BE2C (cell line): Measurements from ENCODE around the gene SCN1B.
"Not testable (repeated sequence)": the region's sequence is repeated elsewhere in the genome, so short reads cannot be mapped to it uniquely, and the experiment has no call there.

Source experiments
- DNase-seq: peaks from one replicate; pipeline ENCODE4 v3.0.0-alpha.2; 2020
- H3K27me3 ChIP-seq: fragments of 250-450 bp; sonication (Bioruptor Pico); 2 replicates; pipeline ENCODE4 v1.5.1; 2020; ENCODE audit warnings: mild to moderate bottlenecking
- H3K36me3 ChIP-seq: fragments of 250-450 bp; sonication (Bioruptor Pico); 2 replicates; pipeline ENCODE4 v1.5.1; 2020; ENCODE audit warnings: mild to moderate bottlenecking
- H3K4me1 ChIP-seq: fragments of 250-450 bp; sonication (Bioruptor Pico); 2 replicates; pipeline ENCODE4 v1.5.1; 2020
- H3K4me3 ChIP-seq: 2 replicates; pipeline ENCODE4 v1.5.1; 2011; ENCODE audit warnings: low read depth, low read length
- H3K9me3 ChIP-seq: fragments of 250-450 bp; sonication (Bioruptor Pico); 2 replicates; pipeline ENCODE4 v1.5.1; 2020
- CTCF ChIP-seq: IDR thresholded peaks from 2 replicates; pipeline ENCODE4 v1.5.1; 2012; ENCODE audit warnings: mild to moderate bottlenecking, low read depth, low read length

Gene SCN1B

GRCh38 chr19:35006999-35007365 lies 23.3 kb upstream of the SCN1B start:
- no peaks in the 10 kb centered on the region for H3K27me3 ChIP-seq
- H3K4me3 ChIP-seq = no peak overlapping the region
- DNase-seq = no peak
- H3K4me1 ChIP-seq = no peaks in the 10 kb centered on the region
- no peak for TF ChIP-seq CTCF
- H3K36me3 ChIP-seq = peaks cover 34% of the 10 kb centered on the region
- H3K9me3 ChIP-seq = no peaks in the 10 kb centered on the region

- not testable (repeated sequence) for H3K9me3 ChIP-seq, H3K4me1 ChIP-seq, DNase-seq, H3K27me3 ChIP-seq, H3K4me3 ChIP-seq
- H3K36me3 ChIP-seq = peaks cover 38% of the 10 kb centered on the region
Observed at GRCh38 chr19:35007427-35007826, 22.8 kb upstream of the SCN1B start.

- Histone ChIP-seq H3K36me3 (peaks cover 43% of the 10 kb centered on the region), H3K4me3 (no peak overlapping the region), H3K27me3 (no peaks in the 10 kb centered on the region), H3K9me3 (no peaks in the 10 kb centered on the region), H3K4me1 (no peaks in the 10 kb centered on the region)
- DNase-seq = no peak
- TF ChIP-seq CTCF = no peak
Observed at GRCh38 chr19:35008891-35009341, 21.4 kb upstream of the SCN1B start.

GRCh38 chr19:35009424-35010415 lies 20.6 kb upstream of the SCN1B start:
- Histone ChIP-seq H3K36me3 (peaks cover 51% of the 10 kb centered on the region), H3K4me3 (no peak overlapping the region), H3K4me1 (no peaks in the 10 kb centered on the region), H3K27me3 (no peaks in the 10 kb centered on the region), H3K9me3 (no peaks in the 10 kb centered on the region)
- no peak for TF ChIP-seq CTCF
- DNase-seq = no peak

- Histone ChIP-seq H3K27me3 (no peaks in the 10 kb centered on the region), H3K36me3 (peaks cover 56% of the 10 kb centered on the region), H3K9me3 (no peaks in the 10 kb centered on the region), H3K4me1 (no peaks in the 10 kb centered on the region), H3K4me3 (no peak overlapping the region)
- no peak for TF ChIP-seq CTCF
- DNase-seq = no peak
Observed at GRCh38 chr19:35011091-35011689, 19.1 kb upstream of the SCN1B start.

- H3K4me3 ChIP-seq = no peak overlapping the region
- no peaks in the 10 kb centered on the region for H3K4me1 ChIP-seq
- peaks cover 54% of the 10 kb centered on the region for H3K36me3 ChIP-seq
- no peak for DNase-seq
- H3K9me3 ChIP-seq = no peaks in the 10 kb centered on the region
- no peak for TF ChIP-seq CTCF
- no peaks in the 10 kb centered on the region for H3K27me3 ChIP-seq
Observed at GRCh38 chr19:35011737-35012682, 18.3 kb upstream of the SCN1B start.
